HG02870 (cell line): ENCODE results near the gene ZNF492.
"Not testable (repeated sequence)": the region's sequence is repeated elsewhere in the genome, so short reads cannot be mapped to it uniquely, and the experiment has no call there.

Source experiments
- ATAC-seq: cut with Tn5 transposase; IDR thresholded peaks from one replicate; pipeline ENCODE4 v1.9.1; 2021; ENCODE audit warnings: mild to moderate bottlenecking, moderate library complexity; ENCODE audit not compliant: unreplicated experiment

The ZNF492 gene

GRCh38 chr19:22633706-22634449, at the start of gene ZNF492:
TSS of gene ZNF492 (plus strand) at chr19:22634324. CDS start at chr19:22653400, 19,076 bp downstream.
- not testable (repeated sequence) for ATAC-seq

GRCh38 chr19:22595422-22595821, 38.7 kb upstream of the ZNF492 start:
- no peak for ATAC-seq

GRCh38 chr19:22595918-22596341, 38.2 kb upstream of the ZNF492 start:
- ATAC-seq: no peak

- no peak for ATAC-seq
Observed at GRCh38 chr19:22600690-22601648, 33.2 kb upstream of the ZNF492 start.

- no peak for ATAC-seq
Observed at GRCh38 chr19:22601906-22602630, 32.1 kb upstream of the ZNF492 start.

- ATAC-seq: no peak
Observed at GRCh38 chr19:22602631-22603272, 31.4 kb upstream of the ZNF492 start.

- ATAC-seq: no peak
Observed at GRCh38 chr19:22603518-22604440, 30.3 kb upstream of the ZNF492 start.

GRCh38 chr19:22604571-22605274, 29.4 kb upstream of the ZNF492 start:
- ATAC-seq: no peak

- ATAC-seq: no peak
Observed at GRCh38 chr19:22605275-22606211, 28.6 kb upstream of the ZNF492 start.

- ATAC-seq: no peak
Observed at GRCh38 chr19:22606212-22606553, 27.9 kb upstream of the ZNF492 start.

- ATAC-seq: no peak
Observed at GRCh38 chr19:22606954-22607652, 27.0 kb upstream of the ZNF492 start.

GRCh38 chr19:22607653-22608430, 26.3 kb upstream of the ZNF492 start:
- no peak for ATAC-seq

- ATAC-seq: no peak
Observed at GRCh38 chr19:22608441-22608840, 25.7 kb upstream of the ZNF492 start.

GRCh38 chr19:22609630-22610029, 24.5 kb upstream of the ZNF492 start:
- ATAC-seq: no peak

- ATAC-seq: no peak
Observed at GRCh38 chr19:22610121-22610520, 24.0 kb upstream of the ZNF492 start.

GRCh38 chr19:22612316-22612715, 21.8 kb upstream of the ZNF492 start:
- ATAC-seq: no peak

- ATAC-seq: no peak
Observed at GRCh38 chr19:22616659-22617058, 17.5 kb upstream of the ZNF492 start.
